ENCODE results near the gene SCAND1. TPM values are rescaled to one million over a fixed set of nuclear protein-coding genes. Genes with fewer than 3 reads are reported as not detected.

Gene SCAND1
- total and polyA plus RNA-seq, 9 of the 15 experiments (the other 6 are each of a cell fraction or from before 2014, with no cell fraction given) = 0.08 to 94.0 (median 5.8) TPM

GRCh38 chr20:35954200-35954906 lies at the start of gene SCAND1 (continued):
- peak; percentile 61 to 92 (median 89) for TF ChIP-seq YY1 (IDR thresholded peaks at IDR 0.05; ENCODE audit: borderline replicate concordance in 1 of 3, control insufficient read depth in 1 of 3, extremely low read depth in 1 of 3, insufficient read depth in 3 of 3, insufficient read length in 1 of 3, insufficient replicate concordance in 2 of 3, low read depth in 1 of 3, low read length in 2 of 3)
- no peak for TF ChIP-seq ARID3B (CRISPR knock-in tag; IDR thresholded peaks at IDR 0.05; ENCODE audit: borderline replicate concordance)
- TF ChIP-seq RBFOX2 (IDR thresholded peaks at IDR 0.05; ENCODE audit: low read depth, low read length) = peak; percentile 98
- peak in 1 of 2 experiments; percentile 15 for TF ChIP-seq AFF1 (IDR thresholded peaks at IDR 0.05; ENCODE audit: low read depth in 1 of 2, partially characterized antibody in 2 of 2)
- peak; percentile 70; the same call in 1 of the 2 replicates for TF ChIP-seq CREB1 (IDR thresholded peaks at IDR 0.05)
- TF ChIP-seq CREB1 (CRISPR knock-in tag; IDR thresholded peaks at IDR 0.05) = peak; percentile 86
- peak; percentile 94 for TF ChIP-seq CBX1 (IDR thresholded peaks at IDR 0.05; ENCODE audit: low read depth)
- TF ChIP-seq ARID2 (IDR thresholded peaks at IDR 0.05) = no peak
- no peak for TF ChIP-seq ZSCAN32 (CRISPR knock-in tag; IDR thresholded peaks at IDR 0.05)
- TF ChIP-seq ESRRB (CRISPR knock-in tag; IDR thresholded peaks at IDR 0.05; ENCODE audit: borderline replicate concordance) = no peak
- TF ChIP-seq ZNF12 (CRISPR knock-in tag; IDR thresholded peaks at IDR 0.05) = 0 out of 2 replicates have a peak, but pooled peaks have one; percentile 26
- TF ChIP-seq ZNF121 (CRISPR knock-in tag; conservative IDR thresholded peaks at IDR 0.05) = no peak
- 0 out of 2 replicates have a peak, but pooled peaks have one; percentile 7 for TF ChIP-seq CBFB (CRISPR knock-in tag; IDR thresholded peaks at IDR 0.05)
- TF ChIP-seq, protein P1, sequence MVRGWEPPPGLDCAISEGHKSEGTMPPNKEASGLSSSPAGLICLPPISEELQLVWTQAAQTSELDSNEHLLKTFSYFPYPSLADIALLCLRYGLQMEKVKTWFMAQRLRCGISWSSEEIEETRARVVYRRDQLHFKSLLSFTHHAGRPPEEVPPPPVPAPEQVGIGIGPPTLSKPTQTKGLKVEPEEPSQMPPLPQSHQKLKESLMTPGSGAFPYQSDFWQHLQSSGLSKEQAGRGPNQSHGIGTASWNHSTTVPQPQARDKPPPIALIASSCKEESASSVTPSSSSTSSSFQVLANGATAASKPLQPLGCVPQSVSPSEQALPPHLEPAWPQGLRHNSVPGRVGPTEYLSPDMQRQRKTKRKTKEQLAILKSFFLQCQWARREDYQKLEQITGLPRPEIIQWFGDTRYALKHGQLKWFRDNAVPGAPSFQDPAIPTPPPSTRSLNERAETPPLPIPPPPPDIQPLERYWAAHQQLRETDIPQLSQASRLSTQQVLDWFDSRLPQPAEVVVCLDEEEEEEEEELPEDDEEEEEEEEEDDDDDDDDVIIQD (CRISPR knock-in tag; IDR thresholded peaks at IDR 0.05) = no peak
- peak; percentile 93 for TF ChIP-seq RBBP5 (IDR thresholded peaks at IDR 0.05; ENCODE audit: borderline replicate concordance, insufficient read depth, low read length, poor library complexity, severe bottlenecking)
- TF ChIP-seq ZNF444 (CRISPR knock-in tag; IDR thresholded peaks at IDR 0.05) = no peak
- no peak for TF ChIP-seq ZNF408 (CRISPR knock-in tag; IDR thresholded peaks at IDR 0.05; ENCODE audit: low read depth)
- TF ChIP-seq PHF8 (IDR thresholded peaks at IDR 0.05; ENCODE audit: borderline replicate concordance, low read length) = peak; percentile 88

All from K562 (cell line).